SK-N-SH treated with all-trans-retinoic acid at 6 μM for 48 hours (cell line): ENCODE measurements around the gene DLG1.

Source experiments
- ATAC-seq: fragments of 200-7000 bp; cut with Tn5 transposase; 3 replicates; pipeline ENCODE4 v1.9.1; 2020; ENCODE audit warnings: mild to moderate bottlenecking, moderate library complexity
- ARNTL ChIP-seq: fragments of 450-650 bp; formaldehyde crosslinking; IDR thresholded peaks from 2 replicates; pipeline ENCODE4 v1.5.0; 2020; ENCODE audit warnings: low read depth, mild to moderate bottlenecking, moderate library complexity, borderline replicate concordance
- BACH2 ChIP-seq: fragments of 250-450 bp; sonication (Bioruptor Pico); IDR thresholded peaks from 2 replicates; pipeline ENCODE4 v1.9.0; 2021; ENCODE audit warnings: mild to moderate bottlenecking, borderline replicate concordance
- CSDC2 ChIP-seq: fragments of 250-450 bp; sonication (Bioruptor Pico); IDR thresholded peaks from 2 replicates; pipeline ENCODE4 v1.5.0; 2020; ENCODE audit warnings: mild to moderate bottlenecking, moderate library complexity
- ESRRG ChIP-seq: fragments of 250-450 bp; sonication (Bioruptor Pico); IDR thresholded peaks from 2 replicates; pipeline ENCODE4 v1.6.1; 2021; ENCODE audit warnings: mild to moderate bottlenecking
- GLIS3 ChIP-seq: fragments of 250-450 bp; sonication (Bioruptor Pico); IDR thresholded peaks from 2 replicates; pipeline ENCODE4 v1.5.0; 2020; ENCODE audit warnings: mild to moderate bottlenecking, moderate library complexity
- ISL1 ChIP-seq: fragments of 250-450 bp; sonication (Bioruptor Pico); IDR thresholded peaks from 2 replicates; pipeline ENCODE4 v2.1.2; 2022; ENCODE audit warnings: mild to moderate bottlenecking, moderate library complexity
- OSR1 ChIP-seq: fragments of 250-450 bp; sonication (Bioruptor Pico); IDR thresholded peaks from 2 replicates; pipeline ENCODE4 v1.8.0; 2022; ENCODE audit warnings: moderate library complexity, mild to moderate bottlenecking, inconsistent platforms
- PPARA ChIP-seq: fragments of 250-450 bp; sonication (Bioruptor Pico); IDR thresholded peaks from 2 replicates; pipeline ENCODE4 v1.5.0; 2020; ENCODE audit warnings: mild to moderate bottlenecking, borderline replicate concordance
- RARB ChIP-seq: fragments of 250-450 bp; sonication (Bioruptor Pico); IDR thresholded peaks from 2 replicates; pipeline ENCODE4 v1.8.0; 2021; ENCODE audit warnings: mild to moderate bottlenecking, moderate library complexity
- SNAI2 ChIP-seq: fragments of 250-450 bp; sonication (Bioruptor Pico); IDR thresholded peaks from 2 replicates; pipeline ENCODE4 v1.5.0; 2020; ENCODE audit warnings: mild to moderate bottlenecking, moderate library complexity
- TCF4 ChIP-seq: fragments of 250-450 bp; sonication (Bioruptor Pico); IDR thresholded peaks from 2 replicates; pipeline ENCODE4 v1.8.0; 2021; ENCODE audit warnings: mild to moderate bottlenecking, moderate library complexity, borderline replicate concordance
- TOX ChIP-seq: fragments of 250-450 bp; sonication (Bioruptor Pico); IDR thresholded peaks from 2 replicates; pipeline ENCODE4 v1.8.0; 2021; ENCODE audit warnings: mild to moderate bottlenecking, moderate library complexity, borderline replicate concordance
- ZC3H10 ChIP-seq: fragments of 250-450 bp; sonication (Bioruptor Pico); IDR thresholded peaks from 2 replicates; pipeline ENCODE4 v1.5.1; 2021; ENCODE audit warnings: mild to moderate bottlenecking, moderate library complexity
- ZFP30 ChIP-seq: fragments of 450-650 bp; formaldehyde crosslinking; IDR thresholded peaks from 2 replicates; pipeline ENCODE4 v1.5.0; 2022; ENCODE audit warnings: mild to moderate bottlenecking, moderate library complexity
- ZNF565 ChIP-seq: fragments of 450-650 bp; formaldehyde crosslinking; conservative IDR thresholded peaks from 2 replicates; pipeline ENCODE4 v1.5.0; 2020; ENCODE audit warnings: low read depth, mild to moderate bottlenecking, moderate library complexity
- ZNF70 ChIP-seq: fragments of 450-650 bp; formaldehyde crosslinking; IDR thresholded peaks from 2 replicates; pipeline ENCODE4 v1.5.0; 2020; ENCODE audit warnings: mild to moderate bottlenecking, moderate library complexity
- ZNF8 ChIP-seq: fragments of 450-650 bp; formaldehyde crosslinking; IDR thresholded peaks from 2 replicates; pipeline ENCODE4 v1.5.0; 2020; ENCODE audit warnings: mild to moderate bottlenecking, moderate library complexity
- TF ChIP-seq, protein P1 (sequence below): fragments of 250-450 bp; sonication (Bioruptor Pico); IDR thresholded peaks from 2 replicates; pipeline ENCODE4 v1.8.0; 2021; ENCODE audit warnings: low read depth, mild to moderate bottlenecking, moderate library complexity, borderline replicate concordance
- TF ChIP-seq, protein P2 (sequence below): fragments of 250-450 bp; sonication (Bioruptor Pico); IDR thresholded peaks from 2 replicates; pipeline ENCODE4 v1.8.0; 2020; ENCODE audit warnings: mild to moderate bottlenecking, moderate library complexity, borderline replicate concordance
- TF ChIP-seq, protein P3 (sequence below): fragments of 250-450 bp; sonication (Bioruptor Pico); IDR thresholded peaks from 2 replicates; pipeline ENCODE4 v1.5.0; 2020; ENCODE audit warnings: mild to moderate bottlenecking, moderate library complexity
- TF ChIP-seq, protein P4 (sequence below): fragments of 250-450 bp; sonication (Bioruptor Pico); IDR thresholded peaks from 2 replicates; pipeline ENCODE4 v1.5.1; 2020; ENCODE audit warnings: low read depth, mild to moderate bottlenecking, moderate library complexity
- TF ChIP-seq, protein P5 (sequence below): fragments of 250-450 bp; sonication (Bioruptor Pico); IDR thresholded peaks from 2 replicates; pipeline ENCODE4 v1.5.1; 2021; ENCODE audit warnings: mild to moderate bottlenecking, moderate library complexity

Gene DLG1

DNA sequence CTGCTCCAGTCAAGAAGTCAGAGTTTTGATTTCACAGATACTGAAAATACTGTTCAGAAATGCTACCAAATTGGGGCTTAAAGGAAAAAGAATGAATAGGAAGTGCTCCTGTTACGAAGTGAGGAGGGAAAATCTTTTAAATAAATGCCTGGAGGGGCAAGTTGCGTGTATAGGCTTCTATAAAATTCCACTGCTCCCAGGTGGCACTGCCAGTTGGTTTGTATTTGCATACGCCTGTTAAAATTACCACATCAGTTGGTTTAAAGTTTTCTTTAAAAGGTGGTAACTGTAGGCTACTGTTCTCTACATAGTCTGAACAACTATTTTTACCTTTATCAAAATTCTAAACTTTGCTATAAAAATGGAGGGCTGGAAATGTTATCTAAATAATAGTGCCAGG, 123.5 kb downstream of the DLG1 start:
- no peak for ATAC-seq
- TF ChIP-seq TCF4 (CRISPR knock-in tag), result no peak
- no peak for TF ChIP-seq ESRRG
- TF ChIP-seq ARNTL (CRISPR knock-in tag), result no peak
- no peak for TF ChIP-seq ZNF565 (CRISPR knock-in tag)
- TF ChIP-seq, protein P1, sequence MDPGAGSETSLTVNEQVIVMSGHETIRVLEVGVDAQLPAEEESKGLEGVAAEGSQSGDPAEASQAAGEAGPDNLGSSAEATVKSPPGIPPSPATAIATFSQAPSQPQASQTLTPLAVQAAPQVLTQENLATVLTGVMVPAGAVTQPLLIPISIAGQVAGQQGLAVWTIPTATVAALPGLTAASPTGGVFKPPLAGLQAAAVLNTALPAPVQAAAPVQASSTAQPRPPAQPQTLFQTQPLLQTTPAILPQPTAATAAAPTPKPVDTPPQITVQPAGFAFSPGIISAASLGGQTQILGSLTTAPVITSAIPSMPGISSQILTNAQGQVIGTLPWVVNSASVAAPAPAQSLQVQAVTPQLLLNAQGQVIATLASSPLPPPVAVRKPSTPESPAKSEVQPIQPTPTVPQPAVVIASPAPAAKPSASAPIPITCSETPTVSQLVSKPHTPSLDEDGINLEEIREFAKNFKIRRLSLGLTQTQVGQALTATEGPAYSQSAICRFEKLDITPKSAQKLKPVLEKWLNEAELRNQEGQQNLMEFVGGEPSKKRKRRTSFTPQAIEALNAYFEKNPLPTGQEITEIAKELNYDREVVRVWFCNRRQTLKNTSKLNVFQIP (CRISPR knock-in tag), result no peak
- TF ChIP-seq TOX, result no peak
- TF ChIP-seq, protein P2, sequence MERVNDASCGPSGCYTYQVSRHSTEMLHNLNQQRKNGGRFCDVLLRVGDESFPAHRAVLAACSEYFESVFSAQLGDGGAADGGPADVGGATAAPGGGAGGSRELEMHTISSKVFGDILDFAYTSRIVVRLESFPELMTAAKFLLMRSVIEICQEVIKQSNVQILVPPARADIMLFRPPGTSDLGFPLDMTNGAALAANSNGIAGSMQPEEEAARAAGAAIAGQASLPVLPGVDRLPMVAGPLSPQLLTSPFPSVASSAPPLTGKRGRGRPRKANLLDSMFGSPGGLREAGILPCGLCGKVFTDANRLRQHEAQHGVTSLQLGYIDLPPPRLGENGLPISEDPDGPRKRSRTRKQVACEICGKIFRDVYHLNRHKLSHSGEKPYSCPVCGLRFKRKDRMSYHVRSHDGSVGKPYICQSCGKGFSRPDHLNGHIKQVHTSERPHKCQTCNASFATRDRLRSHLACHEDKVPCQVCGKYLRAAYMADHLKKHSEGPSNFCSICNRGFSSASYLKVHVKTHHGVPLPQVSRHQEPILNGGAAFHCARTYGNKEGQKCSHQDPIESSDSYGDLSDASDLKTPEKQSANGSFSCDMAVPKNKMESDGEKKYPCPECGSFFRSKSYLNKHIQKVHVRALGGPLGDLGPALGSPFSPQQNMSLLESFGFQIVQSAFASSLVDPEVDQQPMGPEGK, result no peak
- no peak for TF ChIP-seq ZNF8 (CRISPR knock-in tag)
- TF ChIP-seq, protein P3, sequence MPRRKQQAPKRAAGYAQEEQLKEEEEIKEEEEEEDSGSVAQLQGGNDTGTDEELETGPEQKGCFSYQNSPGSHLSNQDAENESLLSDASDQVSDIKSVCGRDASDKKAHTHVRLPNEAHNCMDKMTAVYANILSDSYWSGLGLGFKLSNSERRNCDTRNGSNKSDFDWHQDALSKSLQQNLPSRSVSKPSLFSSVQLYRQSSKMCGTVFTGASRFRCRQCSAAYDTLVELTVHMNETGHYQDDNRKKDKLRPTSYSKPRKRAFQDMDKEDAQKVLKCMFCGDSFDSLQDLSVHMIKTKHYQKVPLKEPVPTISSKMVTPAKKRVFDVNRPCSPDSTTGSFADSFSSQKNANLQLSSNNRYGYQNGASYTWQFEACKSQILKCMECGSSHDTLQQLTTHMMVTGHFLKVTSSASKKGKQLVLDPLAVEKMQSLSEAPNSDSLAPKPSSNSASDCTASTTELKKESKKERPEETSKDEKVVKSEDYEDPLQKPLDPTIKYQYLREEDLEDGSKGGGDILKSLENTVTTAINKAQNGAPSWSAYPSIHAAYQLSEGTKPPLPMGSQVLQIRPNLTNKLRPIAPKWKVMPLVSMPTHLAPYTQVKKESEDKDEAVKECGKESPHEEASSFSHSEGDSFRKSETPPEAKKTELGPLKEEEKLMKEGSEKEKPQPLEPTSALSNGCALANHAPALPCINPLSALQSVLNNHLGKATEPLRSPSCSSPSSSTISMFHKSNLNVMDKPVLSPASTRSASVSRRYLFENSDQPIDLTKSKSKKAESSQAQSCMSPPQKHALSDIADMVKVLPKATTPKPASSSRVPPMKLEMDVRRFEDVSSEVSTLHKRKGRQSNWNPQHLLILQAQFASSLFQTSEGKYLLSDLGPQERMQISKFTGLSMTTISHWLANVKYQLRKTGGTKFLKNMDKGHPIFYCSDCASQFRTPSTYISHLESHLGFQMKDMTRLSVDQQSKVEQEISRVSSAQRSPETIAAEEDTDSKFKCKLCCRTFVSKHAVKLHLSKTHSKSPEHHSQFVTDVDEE (CRISPR knock-in tag), result no peak
- TF ChIP-seq BACH2 (CRISPR knock-in tag), result no peak
- no peak for TF ChIP-seq CSDC2 (CRISPR knock-in tag)
- TF ChIP-seq ISL1 (CRISPR knock-in tag), result no peak
- TF ChIP-seq SNAI2 (CRISPR knock-in tag), result no peak

DNA sequence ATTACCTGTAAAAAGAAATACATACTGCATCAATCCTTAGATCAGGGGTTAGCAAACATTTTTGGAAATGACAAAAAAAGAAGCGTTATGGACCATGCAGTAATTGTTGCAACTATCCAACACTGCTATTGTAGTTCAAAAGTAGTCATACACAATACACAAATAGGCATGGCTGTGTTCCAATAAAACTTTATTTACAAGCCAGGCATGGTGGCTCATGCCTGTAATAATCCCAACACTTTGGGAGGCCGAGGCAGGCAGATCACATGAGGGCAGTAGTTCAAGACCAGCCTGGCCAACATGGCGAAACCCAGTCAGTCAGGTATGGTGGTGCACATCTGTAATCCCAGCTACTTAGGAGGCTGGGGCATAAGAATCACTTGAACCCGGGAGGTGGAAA, 124.8 kb downstream of the DLG1 start:
- no peak for TF ChIP-seq BACH2 (CRISPR knock-in tag)
- TF ChIP-seq, protein P2, result no peak
- TF ChIP-seq ZNF70 (CRISPR knock-in tag), result no peak
- TF ChIP-seq ZFP30 (CRISPR knock-in tag), result no peak
- TF ChIP-seq OSR1 (CRISPR knock-in tag), result no peak
- no peak for TF ChIP-seq ZC3H10 (CRISPR knock-in tag)
- no peak for TF ChIP-seq ZNF565 (CRISPR knock-in tag)
- TF ChIP-seq, protein P4, sequence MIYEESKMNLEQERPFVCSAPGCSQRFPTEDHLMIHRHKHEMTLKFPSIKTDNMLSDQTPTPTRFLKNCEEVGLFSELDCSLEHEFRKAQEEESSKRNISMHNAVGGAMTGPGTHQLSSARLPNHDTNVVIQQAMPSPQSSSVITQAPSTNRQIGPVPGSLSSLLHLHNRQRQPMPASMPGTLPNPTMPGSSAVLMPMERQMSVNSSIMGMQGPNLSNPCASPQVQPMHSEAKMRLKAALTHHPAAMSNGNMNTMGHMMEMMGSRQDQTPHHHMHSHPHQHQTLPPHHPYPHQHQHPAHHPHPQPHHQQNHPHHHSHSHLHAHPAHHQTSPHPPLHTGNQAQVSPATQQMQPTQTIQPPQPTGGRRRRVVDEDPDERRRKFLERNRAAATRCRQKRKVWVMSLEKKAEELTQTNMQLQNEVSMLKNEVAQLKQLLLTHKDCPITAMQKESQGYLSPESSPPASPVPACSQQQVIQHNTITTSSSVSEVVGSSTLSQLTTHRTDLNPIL (CRISPR knock-in tag), result no peak
- TF ChIP-seq GLIS3, result no peak
- TF ChIP-seq ZNF8 (CRISPR knock-in tag), result no peak
- TF ChIP-seq PPARA, result no peak
- no peak for TF ChIP-seq ARNTL (CRISPR knock-in tag)
- TF ChIP-seq RARB (CRISPR knock-in tag), result no peak
- TF ChIP-seq, protein P5, sequence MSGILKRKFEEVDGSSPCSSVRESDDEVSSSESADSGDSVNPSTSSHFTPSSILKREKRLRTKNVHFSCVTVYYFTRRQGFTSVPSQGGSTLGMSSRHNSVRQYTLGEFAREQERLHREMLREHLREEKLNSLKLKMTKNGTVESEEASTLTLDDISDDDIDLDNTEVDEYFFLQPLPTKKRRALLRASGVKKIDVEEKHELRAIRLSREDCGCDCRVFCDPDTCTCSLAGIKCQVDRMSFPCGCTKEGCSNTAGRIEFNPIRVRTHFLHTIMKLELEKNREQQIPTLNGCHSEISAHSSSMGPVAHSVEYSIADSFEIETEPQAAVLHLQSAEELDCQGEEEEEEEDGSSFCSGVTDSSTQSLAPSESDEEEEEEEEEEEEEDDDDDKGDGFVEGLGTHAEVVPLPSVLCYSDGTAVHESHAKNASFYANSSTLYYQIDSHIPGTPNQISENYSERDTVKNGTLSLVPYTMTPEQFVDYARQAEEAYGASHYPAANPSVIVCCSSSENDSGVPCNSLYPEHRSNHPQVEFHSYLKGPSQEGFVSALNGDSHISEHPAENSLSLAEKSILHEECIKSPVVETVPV (CRISPR knock-in tag), result no peak
- TF ChIP-seq SNAI2 (CRISPR knock-in tag), result no peak
- no peak for ATAC-seq
